ENCODE data around the gene KLF1.

DNA sequence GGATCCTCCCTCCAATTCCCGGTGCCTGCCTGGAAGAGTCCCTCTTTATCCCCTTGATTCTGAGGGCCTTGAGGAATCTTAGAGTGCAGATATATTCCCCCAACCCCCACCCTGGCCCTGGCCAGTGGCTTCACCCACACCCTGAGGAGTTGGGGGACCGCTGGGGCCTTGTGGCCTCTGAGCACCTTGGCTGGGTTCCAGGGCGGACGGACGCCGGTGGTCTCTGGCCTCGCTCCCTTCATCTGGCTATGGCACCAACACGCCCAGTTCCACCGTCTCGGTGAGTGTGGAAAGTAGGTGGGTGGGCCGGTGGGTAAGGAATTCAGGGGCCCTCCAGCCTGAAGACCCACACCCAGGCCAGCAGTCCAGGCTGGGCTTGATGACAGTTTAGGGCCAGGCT lies 43.7 kb downstream of the KLF1 start:
- TF ChIP-seq, protein P1, sequence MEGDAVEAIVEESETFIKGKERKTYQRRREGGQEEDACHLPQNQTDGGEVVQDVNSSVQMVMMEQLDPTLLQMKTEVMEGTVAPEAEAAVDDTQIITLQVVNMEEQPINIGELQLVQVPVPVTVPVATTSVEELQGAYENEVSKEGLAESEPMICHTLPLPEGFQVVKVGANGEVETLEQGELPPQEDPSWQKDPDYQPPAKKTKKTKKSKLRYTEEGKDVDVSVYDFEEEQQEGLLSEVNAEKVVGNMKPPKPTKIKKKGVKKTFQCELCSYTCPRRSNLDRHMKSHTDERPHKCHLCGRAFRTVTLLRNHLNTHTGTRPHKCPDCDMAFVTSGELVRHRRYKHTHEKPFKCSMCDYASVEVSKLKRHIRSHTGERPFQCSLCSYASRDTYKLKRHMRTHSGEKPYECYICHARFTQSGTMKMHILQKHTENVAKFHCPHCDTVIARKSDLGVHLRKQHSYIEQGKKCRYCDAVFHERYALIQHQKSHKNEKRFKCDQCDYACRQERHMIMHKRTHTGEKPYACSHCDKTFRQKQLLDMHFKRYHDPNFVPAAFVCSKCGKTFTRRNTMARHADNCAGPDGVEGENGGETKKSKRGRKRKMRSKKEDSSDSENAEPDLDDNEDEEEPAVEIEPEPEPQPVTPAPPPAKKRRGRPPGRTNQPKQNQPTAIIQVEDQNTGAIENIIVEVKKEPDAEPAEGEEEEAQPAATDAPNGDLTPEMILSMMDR (IDR thresholded peaks at IDR 0.05 in 8 of 11, conservative IDR thresholded peaks at IDR 0.05 in 3 of 11): no peak
- no peak for TF ChIP-seq POLR2A (IDR thresholded peaks at IDR 0.05)
- TF ChIP-seq POLR2AphosphoS5 (IDR thresholded peaks at IDR 0.05): no peak
